ENCODE results near the gene ISM1. TPM values are rescaled to one million over a fixed set of nuclear protein-coding genes. Genes with fewer than 3 reads are reported as not detected.

Gene ISM1
- total and polyA plus RNA-seq, 8 donors = 0.25 to 14.3 (median 0.97) TPM; not detected in 2

GRCh38 chr20:13318871-13319521, 97.9 kb downstream of the ISM1 start:
- DNase-seq = no peak
- Histone ChIP-seq H3K4me3 (no peak overlapping the region), H3K36me3 (no peaks in the 10 kb centered on the region), H3K9me3 (peaks cover 0 to 8% (median 2%) of the 10 kb centered on the region in 4 donors), H3K27ac (no peak overlapping the region), H3K4me1 (peaks cover 0 to 5% (median 0%) of the 10 kb centered on the region in 4 donors), H3K27me3 (no peaks in the 10 kb centered on the region)
- TF ChIP-seq POLR2A (IDR thresholded peaks at IDR 0.05) = no peak
- TF ChIP-seq CTCF (IDR thresholded peaks at IDR 0.05) = no peak
- no peak for TF ChIP-seq EP300 (IDR thresholded peaks at IDR 0.05)
- no peak for TF ChIP-seq POLR2AphosphoS5 (IDR thresholded peaks at IDR 0.05)
- 74 to 86% (median 77%) methylated on average over 5 of the region's 5 CpGs for WGBS, 5 donors
- intact Hi-C loops (cut with DNase I; ENCODE audit: low total_unique reads) = no loop called here

- H3K27me3 ChIP-seq = no peaks in the 10 kb centered on the region
- H3K9me3 ChIP-seq = peaks cover 0 to 8% (median 2%) of the 10 kb centered on the region in 4 donors
- H3K4me1 ChIP-seq = peaks cover 0 to 5% (median 0%) of the 10 kb centered on the region in 4 donors
- H3K4me3 ChIP-seq = no peak overlapping the region
- TF ChIP-seq CTCF (IDR thresholded peaks at IDR 0.05) (no peak), POLR2A (IDR thresholded peaks at IDR 0.05) (no peak)
- 78 to 90% (median 87%) methylated on average over 4 of the region's 4 CpGs for WGBS, 5 donors
- no peaks in the 10 kb centered on the region for H3K36me3 ChIP-seq
- no peak for DNase-seq
- no peak overlapping the region for H3K27ac ChIP-seq
- intact Hi-C loops (cut with DNase I; ENCODE audit: low total_unique reads) = no loop called here
Observed at GRCh38 chr20:13320702-13321101, 99.6 kb downstream of the ISM1 start.

- TF ChIP-seq EP300 (IDR thresholded peaks at IDR 0.05) (no peak), POLR2AphosphoS5 (IDR thresholded peaks at IDR 0.05) (no peak), CTCF (IDR thresholded peaks at IDR 0.05) (no peak), POLR2A (IDR thresholded peaks at IDR 0.05) (no peak)
- no peak overlapping the region for H3K27ac ChIP-seq
- H3K27me3 ChIP-seq = no peaks in the 10 kb centered on the region
- no peak for DNase-seq
- intact Hi-C loops (cut with DNase I; ENCODE audit: low total_unique reads) = no loop called here
- no peaks in the 10 kb centered on the region for H3K36me3 ChIP-seq
- H3K4me3 ChIP-seq = no peak overlapping the region
- peaks cover 0 to 8% (median 2%) of the 10 kb centered on the region in 4 donors for H3K9me3 ChIP-seq
- WGBS, 5 donors = 72 to 86% (median 75%) methylated on average over 7 of the region's 7 CpGs
- H3K4me1 ChIP-seq = peaks cover 0 to 5% (median 0%) of the 10 kb centered on the region in 4 donors
Observed at GRCh38 chr20:13321416-13321815, 100.3 kb downstream of the ISM1 start.

GRCh38 chr20:13322198-13322597, 101.1 kb downstream of the ISM1 start:
- H3K27ac ChIP-seq = no peak overlapping the region
- H3K4me3 ChIP-seq = no peak overlapping the region
- no peaks in the 10 kb centered on the region for H3K27me3 ChIP-seq
- peaks cover 0 to 3% (median 0%) of the 10 kb centered on the region in 4 donors for H3K9me3 ChIP-seq
- TF ChIP-seq CTCF (IDR thresholded peaks at IDR 0.05) (no peak), POLR2A (IDR thresholded peaks at IDR 0.05) (no peak), EP300 (IDR thresholded peaks at IDR 0.05) (no peak), POLR2AphosphoS5 (IDR thresholded peaks at IDR 0.05) (no peak)
- WGBS, 5 donors = 45 to 57% (median 46%) methylated on average over 5 of the region's 5 CpGs
- intact Hi-C loops (cut with DNase I; ENCODE audit: low total_unique reads) = no loop called here
- H3K4me1 ChIP-seq = peaks cover 0 to 5% (median 0%) of the 10 kb centered on the region in 4 donors
- H3K36me3 ChIP-seq = no peaks in the 10 kb centered on the region
- DNase-seq = peak in 1 of 2 donors; percentile 28

Measured in stomach (tissue), 9 donors.